DMS153 treated with DMSO at 0.1 percent for 48 hours (cell line): Measurements from ENCODE around the gene LANCL3.
"Not testable (repeated sequence)": the region's sequence is repeated elsewhere in the genome, so short reads cannot be mapped to it uniquely, and the experiment has no call there.

Experiments
- DNase-seq: peaks from one replicate; lab custom pipeline; 2025; ENCODE audit not compliant: unreplicated experiment; lab: John Stamatoyannopoulos, UW

LANCL3 gene

GRCh38 chrX:37613933-37614332, 42.5 kb downstream of the LANCL3 start:
- DNase-seq: no peak

GRCh38 chrX:37627602-37628001, 56.1 kb downstream of the LANCL3 start:
- DNase-seq: no peak

GRCh38 chrX:37638047-37638446, 66.6 kb downstream of the LANCL3 start:
- DNase-seq: no peak

GRCh38 chrX:37640142-37640541, 68.7 kb downstream of the LANCL3 start:
- no peak for DNase-seq

GRCh38 chrX:37641859-37642258, 70.4 kb downstream of the LANCL3 start:
- no peak for DNase-seq

- no peak for DNase-seq
Measured at GRCh38 chrX:37644381-37645305, 73.2 kb downstream of the LANCL3 start.

GRCh38 chrX:37646254-37646653, 74.8 kb downstream of the LANCL3 start:
- no peak for DNase-seq

GRCh38 chrX:37650879-37651278, 79.4 kb downstream of the LANCL3 start:
- not testable (repeated sequence) for DNase-seq

- no peak for DNase-seq
Measured at GRCh38 chrX:37651921-37652452, 80.5 kb downstream of the LANCL3 start.

GRCh38 chrX:37652589-37653231, 81.2 kb downstream of the LANCL3 start:
- DNase-seq: no peak

- no peak for DNase-seq
Measured at GRCh38 chrX:37653397-37654085, 82.1 kb downstream of the LANCL3 start.

GRCh38 chrX:37658343-37659030, 87.0 kb downstream of the LANCL3 start:
- DNase-seq: no peak

- no peak for DNase-seq
Measured at GRCh38 chrX:37659047-37659446, 87.6 kb downstream of the LANCL3 start.

GRCh38 chrX:37662181-37662580, 90.7 kb downstream of the LANCL3 start:
- no peak for DNase-seq

GRCh38 chrX:37666516-37666915, 95.1 kb downstream of the LANCL3 start:
- DNase-seq: no peak

GRCh38 chrX:37667141-37667540, 95.7 kb downstream of the LANCL3 start:
- no peak for DNase-seq

- DNase-seq: no peak
Measured at GRCh38 chrX:37672563-37672962, 101.1 kb downstream of the LANCL3 start.

- no peak for DNase-seq
Measured at GRCh38 chrX:37676811-37677210, 105.3 kb downstream of the LANCL3 start.

GRCh38 chrX:37677243-37677642, 105.8 kb downstream of the LANCL3 start:
- no peak for DNase-seq

- no peak for DNase-seq
Measured at GRCh38 chrX:37677765-37678164, 106.3 kb downstream of the LANCL3 start.

- no peak for DNase-seq
Measured at GRCh38 chrX:37678574-37678973, 107.1 kb downstream of the LANCL3 start.
